Activated T-helper 1 cell treated with anti-CD3 and anti-CD28 coated beads, Interleukin-2, amount 50 U/mL, for 16 hours (primary cell): ENCODE results near the gene VIM.

Experiments
- DNase-seq, 2 donors: peaks; one replicate each; pipeline ENCODE4 v3.0.0-alpha.2; 2020; ENCODE audit warnings: low read depth in 1 of 2, low spot score in 1 of 2

The VIM gene

DNA sequence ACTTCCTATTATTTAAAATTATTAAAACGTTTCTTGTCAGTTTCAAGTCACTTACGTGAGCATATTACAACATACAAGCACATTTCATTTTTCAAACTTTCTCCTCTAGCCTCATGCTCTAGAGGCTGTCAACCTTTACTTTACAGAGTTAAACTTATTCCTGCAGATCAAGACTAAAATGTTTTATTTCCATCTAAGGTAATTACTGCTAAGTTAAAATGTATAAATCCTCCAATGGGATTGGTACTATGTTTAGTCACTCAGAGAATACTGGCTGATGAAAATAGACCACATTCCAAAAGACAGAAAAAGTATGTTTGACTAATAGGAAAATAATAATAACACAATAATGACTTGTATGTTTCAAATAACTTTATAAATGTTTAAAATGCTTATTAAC, 18.2 kb upstream of the VIM start:
- no peak for DNase-seq

DNA sequence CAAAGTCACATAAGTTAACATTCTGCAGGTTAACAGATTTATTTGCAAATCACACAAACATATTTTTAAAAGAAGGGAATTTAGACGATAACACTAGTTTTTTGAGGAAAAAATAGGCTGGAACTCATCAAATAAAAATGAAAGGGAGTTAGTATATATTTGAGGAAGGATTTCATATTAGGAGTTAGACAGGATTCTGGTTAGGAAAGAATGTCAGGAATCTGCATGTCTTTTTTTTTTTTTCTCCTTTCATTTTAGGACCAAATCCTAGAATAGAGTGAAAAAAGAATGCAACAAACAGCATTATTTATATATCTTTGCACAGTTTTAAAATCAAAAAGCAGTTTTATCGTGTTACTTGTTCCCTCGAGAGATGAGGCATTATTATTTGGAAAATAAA, 17.7 kb upstream of the VIM start:
- DNase-seq, result no peak

DNA sequence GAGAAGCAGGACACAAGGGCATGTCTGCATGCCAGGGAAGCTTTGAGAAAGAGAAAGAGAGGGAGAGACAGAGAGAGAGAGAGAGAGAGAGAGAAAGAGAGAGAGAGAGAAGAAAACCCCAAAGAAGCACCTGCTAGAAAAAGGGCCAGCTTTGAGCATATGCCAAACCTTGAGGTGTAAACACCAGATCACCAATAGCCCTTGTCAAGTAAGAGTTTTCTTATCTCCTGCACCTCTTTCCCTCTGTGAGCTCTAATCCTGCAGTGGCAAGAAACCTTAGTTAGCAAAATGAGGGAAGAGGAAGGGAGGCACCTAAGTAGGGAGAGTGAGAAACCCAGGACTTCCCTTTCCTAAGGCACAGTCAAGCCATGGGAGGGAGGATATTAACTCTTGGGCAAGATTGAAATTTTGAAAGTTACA, 15.2 kb upstream of the VIM start:
- no peak for DNase-seq

DNA sequence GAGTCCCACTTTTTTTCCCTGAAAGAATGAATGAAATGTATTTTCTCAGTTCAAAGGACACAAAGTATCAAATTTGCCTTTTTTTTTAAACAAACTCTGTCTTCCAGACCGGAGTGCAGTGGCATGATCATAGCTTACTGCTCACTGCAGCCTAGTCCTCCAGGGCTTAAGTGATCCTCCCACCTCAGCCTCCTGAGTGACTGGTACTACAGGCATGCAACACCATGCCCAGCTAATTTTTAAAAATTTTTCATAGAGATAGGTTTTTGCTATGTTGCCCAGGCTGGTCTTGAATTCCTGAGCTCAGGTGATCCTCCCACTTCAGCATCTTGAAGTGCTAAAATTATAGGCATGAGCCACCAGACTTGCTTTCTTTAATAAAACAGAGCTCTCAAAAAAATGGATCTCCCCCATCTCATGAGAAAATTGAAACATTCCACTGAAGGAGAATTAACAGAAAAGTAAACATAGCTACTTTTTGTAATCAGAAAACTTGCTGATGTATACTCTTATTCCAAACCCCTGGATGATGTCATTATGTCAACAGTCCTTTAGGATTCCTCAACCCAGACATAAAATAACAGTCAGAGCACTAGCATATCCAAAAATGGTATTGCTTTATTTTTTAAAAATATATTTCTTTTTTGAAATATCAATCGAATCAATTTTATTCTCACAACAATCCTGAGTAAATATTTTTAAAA, 14.2 kb upstream of the VIM start:
- no peak for DNase-seq

DNA sequence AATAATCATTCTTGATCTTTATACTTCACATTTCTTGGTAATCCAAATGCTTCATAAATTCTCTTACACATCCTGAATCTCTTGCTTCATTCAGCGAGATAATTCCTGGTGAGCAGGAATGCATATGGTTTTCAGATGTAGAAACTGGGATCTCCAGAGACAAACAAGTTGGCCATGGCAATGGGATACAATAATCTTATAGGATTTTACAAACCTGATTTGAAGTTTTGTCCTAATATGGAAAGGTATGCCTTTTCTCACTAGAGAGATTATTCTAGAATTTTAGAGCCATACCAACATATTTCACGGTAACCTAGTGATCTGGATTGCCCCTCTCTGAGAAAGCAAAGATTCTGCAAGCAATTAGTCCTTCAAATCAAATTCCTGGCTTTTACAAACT, 13.5 kb upstream of the VIM start:
- DNase-seq, result no peak

DNA sequence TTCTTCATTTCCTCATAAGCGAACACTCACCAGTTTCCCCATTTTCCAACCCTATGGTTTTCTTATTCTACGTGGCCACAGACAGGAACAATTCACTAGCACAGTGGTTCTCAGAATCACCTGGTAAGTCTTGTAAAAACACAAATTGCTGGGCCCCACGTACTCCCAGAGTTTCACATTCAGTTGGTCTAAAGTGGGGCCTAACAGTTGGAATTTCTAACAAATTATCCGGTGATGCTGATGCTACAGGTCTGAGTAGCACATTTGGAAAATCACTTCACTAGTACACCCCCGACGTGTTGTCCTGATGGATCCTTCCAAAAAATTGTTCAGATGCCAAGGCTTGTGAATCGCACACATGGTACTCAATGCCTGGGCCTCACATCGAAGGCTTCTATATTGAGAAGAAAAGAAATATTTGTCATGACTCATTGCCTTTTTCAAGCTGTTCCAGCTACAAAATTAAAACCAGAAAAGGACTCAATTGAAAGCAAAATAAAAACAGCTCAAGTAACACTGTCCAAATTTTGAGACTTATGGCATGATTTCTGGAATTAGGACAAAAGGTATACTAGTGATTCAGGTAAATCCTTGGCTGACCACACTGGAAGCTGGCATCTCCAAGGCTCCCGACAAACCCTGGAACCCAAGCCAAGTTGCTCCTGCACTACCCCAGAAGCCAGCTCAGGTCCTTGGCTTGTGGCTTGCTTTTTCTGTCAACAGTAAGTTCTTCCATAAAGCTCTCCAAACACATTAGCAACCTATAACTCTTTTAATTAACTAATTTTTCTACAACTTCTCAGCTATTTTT, 12.9 kb upstream of the VIM start:
- DNase-seq, result no peak

DNA sequence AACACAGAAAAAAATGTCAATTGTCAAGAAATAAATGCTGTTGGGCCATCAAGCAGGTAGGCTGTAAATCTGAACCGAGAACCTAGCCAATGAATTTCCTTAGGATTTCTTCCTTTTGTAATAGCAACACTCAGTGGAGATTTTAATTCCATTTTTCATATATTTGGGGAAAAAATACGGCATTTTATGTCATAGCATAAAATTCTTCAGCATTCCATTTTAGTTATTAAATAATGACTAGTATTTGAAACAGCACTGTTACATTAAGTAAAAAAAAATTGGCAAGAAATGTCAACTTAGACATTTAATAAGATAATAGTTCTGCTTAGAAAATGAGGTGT, 12.3 kb upstream of the VIM start:
- no peak for DNase-seq

DNA sequence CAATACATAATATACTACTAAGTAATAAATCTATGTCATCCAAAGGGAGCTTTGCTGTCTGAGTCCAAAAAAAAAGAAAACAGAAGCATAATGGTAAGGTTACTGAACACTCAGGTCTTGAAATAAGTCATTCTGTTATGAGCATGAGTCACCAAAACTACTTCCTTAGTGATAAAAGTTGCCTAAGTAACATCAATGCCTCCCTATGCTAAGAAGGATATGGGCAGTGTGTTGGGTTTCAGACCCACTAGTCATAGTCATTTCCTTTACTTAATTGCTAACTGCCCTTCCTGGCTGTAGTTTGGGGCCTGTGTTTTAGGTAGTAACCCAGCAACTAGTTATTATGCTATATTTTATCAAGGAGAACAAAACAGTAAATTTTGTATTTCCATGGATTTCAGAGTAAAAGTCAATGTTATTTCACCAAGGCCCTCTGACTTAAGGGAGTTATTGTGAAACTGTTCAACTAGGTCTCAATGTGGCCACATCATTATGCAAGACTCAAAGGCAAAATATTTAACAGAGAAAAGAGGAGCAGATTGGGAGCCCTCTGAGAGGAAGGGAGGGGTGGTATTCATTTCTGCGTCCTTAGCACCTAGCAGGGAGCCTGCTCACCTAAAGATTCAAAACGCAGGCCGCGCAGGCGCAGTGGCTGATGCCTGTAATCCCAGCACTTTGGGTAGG, 11.7 kb upstream of the VIM start:
- DNase-seq, result no peak

DNA sequence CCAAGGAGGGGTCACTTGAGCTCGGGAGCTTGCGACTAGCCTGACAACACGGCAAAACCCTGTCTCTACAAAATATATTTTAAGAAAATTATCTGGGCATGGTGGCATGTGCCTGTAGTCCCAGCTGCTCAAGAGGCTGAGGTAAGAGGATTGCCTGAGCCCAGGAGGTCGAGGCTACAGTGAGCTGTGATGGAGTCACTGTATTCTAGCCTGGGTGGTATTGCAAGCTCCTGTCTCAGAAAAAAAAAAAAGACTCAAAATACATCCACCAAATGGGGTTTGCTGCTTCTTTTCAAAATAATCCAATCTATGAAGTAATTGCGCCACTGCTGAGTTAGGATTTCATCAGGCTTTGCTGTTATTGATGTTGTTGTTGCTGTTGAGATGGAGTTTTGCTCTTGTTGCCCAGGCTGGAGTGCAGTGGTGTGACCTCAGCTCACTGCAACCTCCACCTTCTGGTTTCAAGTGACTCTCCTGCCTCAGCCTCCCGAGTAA, 11.1 kb upstream of the VIM start:
- no peak for DNase-seq

DNA sequence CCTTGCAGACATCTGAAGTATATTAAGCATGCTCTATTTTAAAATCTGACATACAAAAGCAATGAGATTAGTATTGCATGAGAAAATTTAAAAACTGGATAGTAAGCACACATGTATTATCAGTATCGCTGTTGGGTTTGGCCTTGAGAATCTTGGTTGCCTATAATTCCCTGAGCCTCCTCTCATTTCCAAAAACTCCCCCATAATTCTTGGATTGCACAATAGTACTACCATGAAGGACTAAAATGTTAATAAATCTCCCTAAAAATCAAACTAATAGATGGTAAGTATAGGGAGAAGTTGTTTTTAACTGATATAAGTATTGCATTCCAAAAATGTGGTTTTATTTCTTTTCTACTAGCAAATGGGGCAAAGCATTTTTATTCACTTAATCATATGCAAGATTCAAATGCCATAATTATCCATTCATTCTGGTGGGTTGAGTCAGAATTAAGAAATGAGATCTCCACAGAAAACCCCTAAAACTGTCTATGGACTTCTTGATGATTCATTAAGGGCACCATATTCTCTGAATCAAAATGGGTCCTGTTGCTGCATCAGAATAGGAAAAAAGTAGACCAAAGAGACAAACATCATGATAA, 10.3 kb upstream of the VIM start:
- no peak for DNase-seq

DNA sequence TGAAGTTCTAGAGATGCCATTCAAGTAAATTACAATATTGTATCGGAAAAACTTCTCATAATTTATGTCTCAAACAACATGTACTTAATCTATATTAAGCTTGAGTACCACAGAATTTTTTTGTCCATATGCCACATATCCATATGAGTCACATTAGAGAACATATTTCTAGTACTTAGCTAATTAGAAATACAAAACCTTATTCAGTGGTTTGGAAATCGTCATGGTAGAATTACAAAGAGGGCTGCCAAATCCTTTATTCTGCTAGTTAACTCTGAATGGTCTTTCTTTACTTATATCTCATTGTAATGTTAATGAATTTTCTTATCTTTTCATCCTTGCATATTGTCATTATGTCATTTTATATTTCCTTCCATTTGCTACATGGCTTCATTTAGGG, 9.0 kb upstream of the VIM start:
- DNase-seq, result no peak

DNA sequence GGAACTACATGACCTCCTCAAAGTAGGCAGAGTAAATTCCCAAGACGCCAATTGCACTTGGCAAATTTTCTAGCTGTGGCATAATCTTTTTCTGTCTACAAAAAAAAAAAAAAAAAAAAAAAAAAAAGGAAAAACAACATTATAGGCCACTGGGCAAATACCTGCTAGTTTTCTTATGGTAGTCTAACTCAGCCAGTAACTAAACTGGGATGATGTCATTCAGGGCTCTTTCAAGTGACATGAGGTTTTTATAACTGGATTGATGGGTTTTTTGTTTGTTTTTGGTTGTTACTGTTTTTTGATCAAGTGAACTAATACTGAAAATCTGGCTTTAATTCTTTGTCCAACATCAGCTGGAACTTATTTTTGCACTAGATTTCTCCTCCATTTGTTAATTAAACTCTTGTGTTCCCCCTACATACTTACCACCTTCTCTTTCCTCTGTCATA, 7.4 kb upstream of the VIM start:
- no peak for DNase-seq

DNA sequence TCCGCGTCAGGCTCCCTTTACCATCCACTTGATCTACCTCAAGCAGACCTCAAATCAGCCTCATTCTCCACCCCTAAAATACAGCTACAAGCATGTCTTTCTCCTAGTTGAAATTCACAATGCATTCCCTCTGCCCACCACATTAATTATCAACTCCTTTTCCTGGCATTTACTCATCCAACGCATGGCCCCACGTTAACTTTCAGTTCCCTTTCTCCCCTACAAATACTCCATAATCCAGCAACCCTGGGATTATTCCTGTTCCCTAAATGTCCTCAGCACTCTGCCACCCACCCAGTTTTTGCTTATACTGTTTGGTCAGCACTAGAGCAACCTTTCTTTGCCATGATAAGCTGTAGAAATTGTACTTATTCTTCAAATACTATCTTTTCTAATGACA, 5.7 kb upstream of the VIM start:
- no peak for DNase-seq

DNA sequence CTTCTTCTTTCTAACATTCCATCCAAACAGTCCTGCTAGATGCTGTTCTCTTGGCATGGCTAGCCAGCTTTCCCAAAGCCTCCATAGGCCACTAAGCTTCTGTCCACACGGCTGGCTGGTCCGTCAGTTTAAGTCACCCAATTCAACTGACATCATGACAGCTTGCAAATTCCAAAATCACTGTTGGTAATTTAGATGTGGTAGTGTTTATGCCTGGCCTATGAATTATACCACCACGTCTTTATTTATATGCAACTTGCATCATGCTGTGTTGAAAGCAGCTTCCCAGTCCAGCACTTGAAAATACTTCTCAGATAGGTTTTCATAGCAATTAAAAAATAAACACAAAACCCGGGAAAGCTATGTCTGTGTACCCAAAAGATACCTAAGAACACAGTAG, 2.2 kb upstream of the VIM start:
- DNase-seq, result no peak

DNA sequence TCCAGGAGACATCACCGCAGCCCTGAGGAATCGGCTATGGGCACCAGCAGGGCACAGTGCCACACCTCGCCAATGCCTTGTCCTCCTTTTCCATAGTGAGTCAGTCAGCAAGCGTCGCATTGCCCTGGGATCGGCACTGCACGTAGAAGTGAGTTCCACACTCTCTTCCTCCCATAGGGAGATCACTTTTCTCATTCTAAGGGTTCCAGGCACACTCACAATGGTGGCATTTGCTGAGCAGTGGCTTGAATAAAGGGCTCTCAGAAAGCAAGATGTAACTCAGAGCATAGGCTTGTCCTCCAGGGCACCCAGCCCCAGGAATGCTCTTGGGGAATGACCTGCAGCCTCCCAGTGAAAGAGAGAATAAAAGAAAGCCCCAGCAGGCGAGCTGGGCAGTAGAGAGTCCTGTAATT, 1.1 kb upstream of the VIM start:
- DNase-seq, result no peak

DNA sequence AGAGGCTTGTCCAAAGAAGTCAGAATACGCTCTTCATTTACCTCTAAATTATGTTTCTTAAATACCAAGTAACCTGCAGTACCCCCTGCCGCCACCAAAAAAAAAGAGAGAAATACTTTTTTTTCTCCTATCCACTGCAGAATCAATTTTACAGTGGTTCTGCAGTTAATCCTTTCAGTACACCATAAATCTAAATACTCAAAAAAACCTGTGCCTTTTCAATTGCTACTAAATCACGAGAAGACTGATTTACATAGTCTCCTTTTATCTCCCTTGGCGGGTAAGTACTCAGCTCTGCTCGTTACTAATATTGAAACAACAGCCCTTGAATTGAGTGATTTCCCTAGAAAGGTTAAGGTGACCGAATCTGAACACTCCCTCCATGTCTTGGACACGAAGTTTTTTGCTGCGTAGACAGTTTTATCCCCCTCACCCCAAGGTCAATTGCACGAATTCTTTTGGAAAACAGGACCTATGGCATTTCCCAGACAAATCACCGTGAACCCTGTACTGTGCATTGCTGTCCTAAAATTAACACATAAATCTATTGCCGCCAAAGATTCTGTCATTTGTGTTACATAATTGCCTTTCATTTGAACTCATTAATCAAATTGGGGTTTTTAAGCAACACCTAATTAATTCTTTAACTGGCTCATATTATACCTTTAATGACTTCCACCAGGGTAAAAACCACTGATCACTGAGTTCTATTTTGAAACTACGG, 512 bp upstream of the VIM start:
- no peak for DNase-seq

DNA sequence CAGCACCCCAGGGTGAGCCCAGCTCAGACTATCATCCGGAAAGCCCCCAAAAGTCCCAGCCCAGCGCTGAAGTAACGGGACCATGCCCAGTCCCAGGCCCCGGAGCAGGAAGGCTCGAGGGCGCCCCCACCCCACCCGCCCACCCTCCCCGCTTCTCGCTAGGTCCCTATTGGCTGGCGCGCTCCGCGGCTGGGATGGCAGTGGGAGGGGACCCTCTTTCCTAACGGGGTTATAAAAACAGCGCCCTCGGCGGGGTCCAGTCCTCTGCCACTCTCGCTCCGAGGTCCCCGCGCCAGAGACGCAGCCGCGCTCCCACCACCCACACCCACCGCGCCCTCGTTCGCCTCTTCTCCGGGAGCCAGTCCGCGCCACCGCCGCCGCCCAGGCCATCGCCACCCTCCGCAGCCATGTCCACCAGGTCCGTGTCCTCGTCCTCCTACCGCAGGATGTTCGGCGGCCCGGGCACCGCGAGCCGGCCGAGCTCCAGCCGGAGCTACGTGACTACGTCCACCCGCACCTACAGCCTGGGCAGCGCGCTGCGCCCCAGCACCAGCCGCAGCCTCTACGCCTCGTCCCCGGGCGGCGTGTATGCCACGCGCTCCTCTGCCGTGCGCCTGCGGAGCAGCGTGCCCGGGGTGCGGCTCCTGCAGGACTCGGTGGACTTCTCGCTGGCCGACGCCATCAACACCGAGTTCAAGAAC, 1.1 kb downstream of the VIM start:
- DNase-seq, result peak; percentile 61 to 64

DNA sequence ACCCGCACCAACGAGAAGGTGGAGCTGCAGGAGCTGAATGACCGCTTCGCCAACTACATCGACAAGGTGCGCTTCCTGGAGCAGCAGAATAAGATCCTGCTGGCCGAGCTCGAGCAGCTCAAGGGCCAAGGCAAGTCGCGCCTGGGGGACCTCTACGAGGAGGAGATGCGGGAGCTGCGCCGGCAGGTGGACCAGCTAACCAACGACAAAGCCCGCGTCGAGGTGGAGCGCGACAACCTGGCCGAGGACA, 1.6 kb downstream of the VIM start:
- DNase-seq, result no peak

DNA sequence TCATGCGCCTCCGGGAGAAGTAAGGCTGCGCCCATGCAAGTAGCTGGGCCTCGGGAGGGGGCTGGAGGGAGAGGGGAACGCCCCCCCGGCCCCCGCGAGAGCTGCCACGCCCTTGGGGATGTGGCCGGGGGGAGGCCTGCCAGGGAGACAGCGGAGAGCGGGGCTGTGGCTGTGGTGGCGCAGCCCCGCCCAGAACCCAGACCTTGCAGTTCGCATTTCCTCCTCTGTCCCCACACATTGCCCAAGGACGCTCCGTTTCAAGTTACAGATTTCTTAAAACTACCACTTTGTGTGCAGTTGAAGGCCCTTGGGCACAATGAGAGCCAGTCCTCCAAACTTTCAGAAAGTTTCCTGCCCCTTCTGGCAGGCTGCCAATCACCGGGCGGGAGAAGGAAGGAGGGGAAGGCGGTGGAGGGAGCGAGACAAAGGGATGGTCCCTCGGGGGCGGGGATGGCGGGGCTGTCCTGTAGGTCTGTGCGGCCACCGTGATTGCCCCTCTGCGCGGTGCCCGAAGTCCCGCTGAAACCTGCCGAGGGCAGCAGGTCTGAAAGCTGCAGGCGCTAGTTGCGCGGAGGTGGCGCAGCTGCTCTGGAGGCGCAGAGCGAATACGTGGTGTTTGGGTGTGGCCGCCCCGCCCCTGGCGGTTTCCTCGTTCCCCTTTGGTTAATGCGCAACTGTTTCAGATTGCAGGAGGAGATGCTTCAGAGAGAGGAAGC, 2.1 kb downstream of the VIM start:
- DNase-seq, result peak; percentile 77

DNA sequence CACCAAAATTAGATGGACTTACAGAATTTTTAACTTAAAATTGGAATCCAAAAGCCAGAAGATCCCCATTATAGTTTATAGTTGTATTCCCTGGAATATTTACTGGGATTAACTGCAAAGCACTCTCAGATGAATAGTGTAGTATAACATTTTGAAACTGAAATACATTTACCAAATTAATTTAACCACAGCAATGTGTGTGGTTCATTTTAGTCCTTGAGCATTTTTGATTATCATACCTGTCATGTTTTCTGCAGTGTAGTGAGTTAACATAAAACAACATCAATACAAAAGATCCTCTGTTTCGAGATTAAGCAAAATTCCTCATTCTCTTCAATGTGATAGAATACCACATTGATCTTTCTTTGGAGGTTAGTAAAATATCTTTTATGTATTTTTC, 3.7 kb downstream of the VIM start:
- DNase-seq, result no peak
